ENCODE results near the gene HSD17B12.

DNA sequence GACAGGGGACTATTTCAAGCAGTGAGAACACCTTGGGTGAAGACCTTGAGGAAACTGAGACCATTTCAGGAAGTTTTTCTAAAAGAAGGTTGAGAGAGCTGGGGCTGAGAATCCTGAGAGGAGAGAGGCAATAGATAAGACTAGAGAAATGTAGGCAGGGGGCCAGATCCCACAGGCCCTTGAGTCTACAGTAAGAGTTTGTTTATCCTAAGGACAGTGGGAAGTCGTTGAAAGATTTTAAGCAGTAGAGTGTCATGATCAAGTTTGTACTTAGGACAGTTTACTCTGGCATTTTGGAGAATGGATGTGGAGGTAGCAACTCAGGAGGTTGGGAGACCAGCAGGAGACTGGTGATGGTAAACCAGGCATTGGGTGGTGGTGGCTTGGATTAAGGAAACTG, 17.1 kb downstream of the HSD17B12 start:
- TF ChIP-seq, protein P1, sequence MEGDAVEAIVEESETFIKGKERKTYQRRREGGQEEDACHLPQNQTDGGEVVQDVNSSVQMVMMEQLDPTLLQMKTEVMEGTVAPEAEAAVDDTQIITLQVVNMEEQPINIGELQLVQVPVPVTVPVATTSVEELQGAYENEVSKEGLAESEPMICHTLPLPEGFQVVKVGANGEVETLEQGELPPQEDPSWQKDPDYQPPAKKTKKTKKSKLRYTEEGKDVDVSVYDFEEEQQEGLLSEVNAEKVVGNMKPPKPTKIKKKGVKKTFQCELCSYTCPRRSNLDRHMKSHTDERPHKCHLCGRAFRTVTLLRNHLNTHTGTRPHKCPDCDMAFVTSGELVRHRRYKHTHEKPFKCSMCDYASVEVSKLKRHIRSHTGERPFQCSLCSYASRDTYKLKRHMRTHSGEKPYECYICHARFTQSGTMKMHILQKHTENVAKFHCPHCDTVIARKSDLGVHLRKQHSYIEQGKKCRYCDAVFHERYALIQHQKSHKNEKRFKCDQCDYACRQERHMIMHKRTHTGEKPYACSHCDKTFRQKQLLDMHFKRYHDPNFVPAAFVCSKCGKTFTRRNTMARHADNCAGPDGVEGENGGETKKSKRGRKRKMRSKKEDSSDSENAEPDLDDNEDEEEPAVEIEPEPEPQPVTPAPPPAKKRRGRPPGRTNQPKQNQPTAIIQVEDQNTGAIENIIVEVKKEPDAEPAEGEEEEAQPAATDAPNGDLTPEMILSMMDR (IDR thresholded peaks at IDR 0.05): no peak
- TF ChIP-seq ZFX (IDR thresholded peaks at IDR 0.05; ENCODE audit: borderline replicate concordance): no peak
